Tongue (tissue), 2 donors: ENCODE data around the gene ZNF93. TPM values are rescaled to one million over a fixed set of nuclear protein-coding genes. Genes with fewer than 3 reads are reported as not detected.
"Not testable (repeated sequence)": the region's sequence is repeated elsewhere in the genome, so short reads cannot be mapped to it uniquely, and the experiment has no call there.

ENCODE experiments used
- DNase-seq: peaks from one replicate; pipeline ENCODE4 v3.0.0-alpha.2; 2015
- total RNA-seq: library from RNA; depleted of rRNA; stranded (reverse); fragments of >200 nt; gene quantifications from one replicate; pipeline ENCODE4 v1.2.3, GENCODE V29; 2014

Gene ZNF93
- 12.3 TPM for total RNA-seq

DNA sequence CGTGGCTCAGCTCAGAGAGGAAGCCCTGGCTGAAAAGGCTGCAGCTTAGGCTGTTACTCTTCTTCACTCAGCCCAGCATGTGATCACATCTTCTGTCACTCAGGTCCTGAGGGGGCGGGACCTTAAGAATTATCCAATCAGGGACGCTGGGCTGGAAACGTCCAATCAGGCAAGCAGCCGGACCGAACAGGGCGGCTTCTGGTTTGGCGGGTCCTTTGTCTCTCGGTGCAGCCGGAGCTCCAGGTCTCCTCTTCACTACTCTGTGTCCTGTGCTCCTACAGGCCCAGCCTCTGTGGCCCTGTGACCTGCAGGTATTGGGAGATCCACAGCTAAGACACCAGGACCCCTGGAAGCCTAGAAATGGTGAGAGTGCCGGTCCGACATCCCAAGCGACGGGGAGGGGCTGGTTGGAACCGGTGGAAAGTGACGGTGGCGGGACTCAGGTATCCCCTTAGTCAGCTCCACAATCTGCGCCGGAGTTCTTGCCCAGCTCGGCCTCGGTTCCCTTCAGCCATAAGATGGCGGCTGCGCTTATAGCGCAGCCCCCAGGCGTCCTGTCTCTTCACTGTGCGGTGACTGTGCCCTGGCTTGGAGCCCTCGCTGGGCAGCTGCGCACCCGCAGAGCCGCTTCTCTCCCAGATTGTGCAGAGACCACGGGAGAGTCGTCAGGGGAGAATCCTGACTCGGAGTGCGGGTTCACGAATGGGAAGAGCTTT lies at the start of gene ZNF93:
ZNF93 (plus strand) TSS at position 218 of the 716 bp plus-strand sequence; CDS start at position 361, 143 bp downstream.
- DNase-seq = peak; percentile 99

- not testable (repeated sequence) for DNase-seq
Observed at GRCh38 chr19:19851740-19852139, 49.0 kb upstream of the ZNF93 start.

- no peak for DNase-seq
Observed at GRCh38 chr19:19858751-19859150, 42.0 kb upstream of the ZNF93 start.

DNA sequence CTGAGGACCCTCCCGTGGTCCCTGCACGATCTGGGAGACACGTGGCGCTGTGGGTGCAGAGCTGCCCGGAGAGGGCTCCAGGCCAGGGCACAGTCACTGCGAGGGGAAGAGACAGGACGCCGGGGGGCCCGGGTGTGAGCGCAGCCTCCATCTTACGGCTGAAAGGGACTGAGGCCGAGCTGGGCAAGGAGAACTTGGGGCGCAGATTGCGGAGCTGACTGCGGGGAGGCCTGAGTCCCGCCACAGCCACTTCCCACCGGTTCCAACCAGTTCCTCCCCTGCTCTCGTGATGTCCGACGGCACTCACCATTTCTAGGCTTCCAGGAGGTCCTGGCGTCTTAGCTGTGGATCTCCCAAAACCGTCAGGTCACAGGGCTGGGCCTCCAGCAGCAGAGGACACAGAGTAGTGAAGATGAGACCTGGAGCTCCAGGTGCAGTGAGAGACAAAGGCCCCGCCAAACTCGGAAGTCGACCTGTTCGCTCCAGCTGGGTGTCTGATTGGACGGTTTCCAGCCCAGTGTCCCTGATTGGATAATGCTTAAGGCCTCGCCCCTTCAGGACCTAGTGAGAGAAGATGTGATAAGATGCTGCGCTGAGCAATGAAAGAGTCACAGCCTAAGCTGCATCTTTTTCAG lies 39.9 kb upstream of the ZNF93 start:
- DNase-seq = peak; percentile 85

DNA sequence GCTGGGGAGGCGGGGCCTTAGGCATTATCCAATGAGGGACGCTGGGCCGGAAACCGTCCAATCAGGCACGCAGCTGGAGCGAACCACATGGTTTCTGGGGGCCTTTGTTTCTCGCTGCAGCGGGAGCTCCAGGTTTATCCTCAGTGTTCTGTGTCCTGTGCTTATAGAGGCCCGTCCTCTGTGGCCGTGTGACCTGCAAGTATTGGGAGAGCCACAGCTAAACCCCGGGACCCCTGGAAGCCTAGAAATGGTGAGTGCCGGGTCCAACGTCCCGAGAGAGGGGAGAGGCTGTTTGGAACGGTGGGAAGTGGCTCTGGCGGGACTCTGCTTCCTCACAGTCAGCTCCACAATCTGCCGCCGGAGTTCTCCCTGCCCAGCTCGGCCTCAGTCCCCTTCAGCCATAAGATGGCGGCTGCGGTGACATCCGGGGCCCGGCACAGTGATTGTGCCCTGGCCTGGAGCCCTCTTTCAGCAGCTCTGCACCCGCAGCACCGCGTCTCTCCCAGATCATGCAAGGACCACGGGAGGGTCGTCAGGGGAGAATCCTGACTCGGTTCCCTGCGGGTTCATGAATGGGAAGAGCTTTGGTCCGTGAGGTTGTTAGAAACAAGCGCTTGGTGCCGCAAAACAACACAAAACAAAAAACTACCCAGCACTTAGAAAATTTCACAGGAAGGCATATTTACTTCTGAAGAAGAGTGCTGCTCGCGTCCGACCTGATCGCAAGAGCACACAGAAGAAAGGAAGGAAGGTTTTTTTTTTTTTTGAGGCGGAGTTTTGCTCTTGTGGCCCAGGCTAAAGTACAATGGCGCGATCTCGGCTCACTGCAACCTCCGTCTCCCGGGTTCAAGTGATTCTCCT lies 34.8 kb upstream of the ZNF93 start, which contains the start of gene ZNF253:
ZNF253 (plus strand) TSS at position 133 of the 861 bp plus-strand sequence; CDS start at position 248, 115 bp downstream.
- DNase-seq = peak; percentile 99

- DNase-seq = peak; percentile 38
Observed at GRCh38 chr19:19866611-19867248, 34.0 kb upstream of the ZNF93 start.

GRCh38 chr19:19870086-19870485 lies 30.7 kb upstream of the ZNF93 start:
- DNase-seq = not testable (repeated sequence)

GRCh38 chr19:19871932-19872331 lies 28.8 kb upstream of the ZNF93 start:
- DNase-seq = no peak

GRCh38 chr19:19873381-19873780 lies 27.4 kb upstream of the ZNF93 start:
- no peak for DNase-seq

DNA sequence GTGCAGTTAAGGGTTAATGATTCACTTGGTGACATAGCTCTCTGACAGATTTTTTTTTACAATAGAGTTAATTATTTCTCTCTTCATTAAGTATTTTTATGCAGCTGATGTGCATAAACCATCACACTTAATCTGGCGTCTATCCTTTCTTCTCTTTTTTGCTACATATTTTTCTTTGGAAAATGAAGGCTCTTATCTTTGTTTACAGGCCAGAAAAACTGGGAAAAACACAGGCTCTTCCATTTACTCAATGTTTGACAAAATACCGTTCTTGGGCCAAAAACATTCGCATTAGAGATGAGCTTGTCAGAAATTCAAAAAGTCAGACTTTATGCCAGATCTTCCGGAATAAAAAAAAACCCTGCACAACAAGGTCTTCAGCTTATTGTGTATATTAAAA lies 23.0 kb upstream of the ZNF93 start:
- no peak for DNase-seq

- DNase-seq = no peak
Observed at GRCh38 chr19:19884583-19884982, 16.2 kb upstream of the ZNF93 start.

- DNase-seq = not testable (repeated sequence)
Observed at GRCh38 chr19:19892055-19892941, 8.4 kb upstream of the ZNF93 start.

- DNase-seq = peak; percentile 55
Observed at GRCh38 chr19:19900139-19900728, 512 bp upstream of the ZNF93 start.

GRCh38 chr19:19907551-19907950 lies 6.8 kb downstream of the ZNF93 start:
- not testable (repeated sequence) for DNase-seq

- DNase-seq = no peak
Observed at GRCh38 chr19:19909654-19910053, 8.9 kb downstream of the ZNF93 start.

GRCh38 chr19:19911150-19911549 lies 10.4 kb downstream of the ZNF93 start:
- DNase-seq = no peak

- no peak for DNase-seq
Observed at GRCh38 chr19:19914596-19914995, 13.8 kb downstream of the ZNF93 start.

- DNase-seq = not testable (repeated sequence)
Observed at GRCh38 chr19:19930417-19930816, 29.7 kb downstream of the ZNF93 start.

DNA sequence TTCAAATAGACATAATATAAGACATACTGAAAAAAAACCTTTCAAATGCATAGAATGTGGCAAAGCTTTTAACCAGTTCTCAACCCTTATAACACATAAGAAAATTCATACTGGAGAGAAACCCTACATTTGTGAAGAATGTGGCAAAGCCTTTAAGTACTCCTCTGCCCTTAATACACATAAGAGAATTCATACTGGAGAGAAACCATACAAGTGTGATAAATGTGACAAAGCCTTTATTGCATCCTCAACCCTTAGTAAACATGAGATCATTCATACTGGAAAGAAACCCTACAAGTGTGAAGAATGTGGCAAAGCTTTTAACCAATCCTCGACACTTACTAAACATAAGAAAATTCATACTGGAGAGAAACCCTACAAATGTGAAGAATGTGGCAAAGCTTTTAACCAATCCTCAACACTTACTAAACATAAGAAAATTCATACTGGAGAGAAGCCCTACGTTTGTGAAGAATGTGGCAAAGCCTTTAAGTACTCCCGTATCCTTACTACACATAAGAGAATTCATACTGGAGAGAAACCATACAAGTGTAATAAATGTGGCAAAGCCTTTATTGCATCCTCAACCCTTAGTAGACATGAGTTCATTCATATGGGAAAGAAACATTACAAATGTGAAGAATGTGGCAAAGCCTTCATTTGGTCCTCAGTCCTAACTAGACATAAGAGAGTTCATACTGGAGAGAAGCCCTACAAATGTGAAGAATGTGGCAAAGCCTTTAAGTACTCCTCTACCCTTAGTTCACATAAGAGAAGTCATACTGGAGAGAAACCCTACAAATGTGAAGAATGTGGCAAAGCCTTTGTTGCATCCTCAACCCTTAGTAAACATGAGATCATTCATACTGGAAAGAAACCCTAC lies 32.9 kb downstream of the ZNF93 start:
- not testable (repeated sequence) for DNase-seq

GRCh38 chr19:19937403-19937802 lies 36.7 kb downstream of the ZNF93 start:
- DNase-seq = no peak
